Measurements from ENCODE around the gene MYOM1. TPM values are rescaled to one million over a fixed set of nuclear protein-coding genes. Genes with fewer than 3 reads are reported as not detected.

MYOM1 gene
- total and polyA plus RNA-seq, 2 experiments from 2014 or later = 1.1 to 1.8 TPM

- Histone ChIP-seq H3K36me3 (replicated peaks; ENCODE audit: insufficient read depth, low read depth) (no peaks in the 10 kb centered on the region), H3K9me3 (ENCODE audit: low read depth) (no peaks in the 10 kb centered on the region), H4K20me1 (ENCODE audit: insufficient read depth, poor library complexity, severe bottlenecking) (no peaks in the 10 kb centered on the region), H3K4me3 (no peak overlapping the region), H3K4me1 (ENCODE audit: insufficient read depth) (peaks cover 11% of the 10 kb centered on the region), H2AFZ (no peak overlapping the region), H3K79me2 (no peaks in the 10 kb centered on the region), H3K4me2 (no peak overlapping the region), H3K27ac (peak overlapping the region; percentile 12), H3K9me2 (replicated peaks; ENCODE audit: insufficient read depth) (no peaks in the 10 kb centered on the region), H3K27me3 (no peaks in the 10 kb centered on the region)
- TF ChIP-seq EZH2phosphoT487 (IDR thresholded peaks at IDR 0.05; ENCODE audit: low read depth, severe bottlenecking, unreplicated experiment) (no peak), CTCF (IDR thresholded peaks at IDR 0.05; ENCODE audit: poor library complexity) (no peak), EZH2 (IDR thresholded peaks at IDR 0.05; ENCODE audit: borderline replicate concordance) (no peak)
- WGBS (ENCODE audit: low lambda C conversion rate, missing lambda C conversion rate) = 47% methylated on average over 3 of the region's 3 CpGs
- no peak for DNase-seq (ENCODE audit: low spot score)
Measured at GRCh38 chr18:3083766-3084165, 136.0 kb downstream of the MYOM1 start.

- Histone ChIP-seq H3K79me2 (no peaks in the 10 kb centered on the region), H3K27ac (no peak overlapping the region), H4K20me1 (ENCODE audit: insufficient read depth, poor library complexity, severe bottlenecking) (no peaks in the 10 kb centered on the region), H3K36me3 (replicated peaks; ENCODE audit: insufficient read depth, low read depth) (no peaks in the 10 kb centered on the region), H3K4me1 (ENCODE audit: insufficient read depth) (peaks cover 3% of the 10 kb centered on the region), H3K4me2 (no peak overlapping the region), H3K27me3 (no peaks in the 10 kb centered on the region), H3K9me2 (replicated peaks; ENCODE audit: insufficient read depth) (no peaks in the 10 kb centered on the region), H2AFZ (no peak overlapping the region), H3K9me3 (ENCODE audit: low read depth) (no peaks in the 10 kb centered on the region), H3K4me3 (no peak overlapping the region)
- DNase-seq (ENCODE audit: low spot score) = no peak
- TF ChIP-seq EZH2 (IDR thresholded peaks at IDR 0.05; ENCODE audit: borderline replicate concordance) (no peak), CTCF (IDR thresholded peaks at IDR 0.05; ENCODE audit: poor library complexity) (no peak), EZH2phosphoT487 (IDR thresholded peaks at IDR 0.05; ENCODE audit: low read depth, severe bottlenecking, unreplicated experiment) (no peak)
- WGBS (ENCODE audit: low lambda C conversion rate, missing lambda C conversion rate) = 53% methylated on average over 3 of the region's 3 CpGs
Measured at GRCh38 chr18:3081584-3081991, 138.2 kb downstream of the MYOM1 start.

- DNase-seq (ENCODE audit: low spot score) = no peak
- WGBS (ENCODE audit: low lambda C conversion rate, missing lambda C conversion rate) = 77% methylated on average over 4 of the region's 4 CpGs
- no peaks in the 10 kb centered on the region for H3K79me2 ChIP-seq
Measured at GRCh38 chr18:3079653-3080052, 140.1 kb downstream of the MYOM1 start.

More at GRCh38 chr18:3079653-3080052, 140.1 kb downstream of the MYOM1 start:
- no peaks in the 10 kb centered on the region for H3K36me3 ChIP-seq (replicated peaks; ENCODE audit: insufficient read depth, low read depth)
- TF ChIP-seq EZH2phosphoT487 (IDR thresholded peaks at IDR 0.05; ENCODE audit: low read depth, severe bottlenecking, unreplicated experiment) = no peak
- no peak for TF ChIP-seq CTCF (IDR thresholded peaks at IDR 0.05; ENCODE audit: poor library complexity)
- TF ChIP-seq EZH2 (IDR thresholded peaks at IDR 0.05; ENCODE audit: borderline replicate concordance) = no peak
- H3K4me1 ChIP-seq (ENCODE audit: insufficient read depth) = peaks cover 9% of the 10 kb centered on the region
- H4K20me1 ChIP-seq (ENCODE audit: insufficient read depth, poor library complexity, severe bottlenecking) = no peaks in the 10 kb centered on the region
- H3K27me3 ChIP-seq = no peaks in the 10 kb centered on the region
- H2AFZ ChIP-seq = no peak overlapping the region
- H3K9me2 ChIP-seq (replicated peaks; ENCODE audit: insufficient read depth) = no peaks in the 10 kb centered on the region
- no peaks in the 10 kb centered on the region for H3K9me3 ChIP-seq (ENCODE audit: low read depth)
- no peak overlapping the region for H3K4me2 ChIP-seq
- no peak overlapping the region for H3K4me3 ChIP-seq
- H3K27ac ChIP-seq = no peak overlapping the region

Data from hepatocyte (in vitro differentiated cells).